Cortex of kidney (tissue), 1 donor: ENCODE results near the gene SEPTIN6.

Experiments used
- DNase-seq: peaks from one replicate; lab custom pipeline; 2025; lab: John Stamatoyannopoulos, UW

The SEPTIN6 gene

DNA sequence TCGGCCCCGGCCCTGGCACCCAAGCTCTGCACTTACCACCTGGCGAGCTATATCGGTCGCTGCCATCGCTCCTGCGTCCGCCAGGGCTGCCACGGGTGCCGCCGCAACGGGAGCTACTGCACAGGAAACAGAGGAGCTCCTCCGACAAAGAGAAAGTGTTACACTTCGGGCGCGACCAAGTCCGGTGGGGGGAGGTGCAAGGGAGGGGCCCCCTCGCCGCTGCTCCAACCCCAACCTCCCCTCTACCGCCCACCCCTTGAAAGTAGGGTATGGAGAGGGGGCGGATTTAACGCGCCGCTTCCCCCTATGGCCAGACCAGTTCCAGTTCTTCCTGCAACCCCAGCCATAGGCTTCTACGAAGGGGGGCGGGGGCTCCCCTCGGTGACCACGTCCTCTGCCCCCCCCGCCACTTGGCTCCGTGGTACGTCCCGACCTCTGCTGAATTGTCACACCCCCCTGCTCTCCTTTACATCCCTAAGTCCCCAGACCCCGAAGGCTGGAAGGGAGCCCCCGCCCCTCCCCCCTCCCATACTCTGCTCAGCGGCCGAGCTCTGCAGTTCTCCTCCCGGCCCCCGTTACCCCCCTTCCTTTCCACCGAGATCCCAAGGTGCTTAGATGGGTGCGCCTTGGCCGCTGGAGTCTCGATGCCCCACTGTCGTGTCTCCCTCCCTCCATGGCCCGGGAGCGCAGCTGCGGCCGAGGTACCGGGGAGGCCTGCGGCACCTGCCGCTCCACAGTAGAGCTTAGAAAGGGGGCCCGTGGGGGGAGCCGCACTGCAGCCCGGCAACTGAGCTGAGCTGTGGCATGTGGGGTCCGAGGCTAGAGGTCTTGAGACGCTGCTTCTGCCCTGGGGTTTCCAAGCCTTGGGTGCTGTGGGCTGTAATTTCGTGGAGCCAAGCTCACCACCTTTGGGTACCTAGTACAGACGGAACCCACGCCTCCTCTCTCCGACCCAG lies at the start of gene SEPTIN6:
Gene SEPTIN6, minus strand, starts transcription at position 129 of the 956 bp plus-strand sequence. Its CDS starts 63 bp downstream, at position 66.
- DNase-seq = no peak

DNA sequence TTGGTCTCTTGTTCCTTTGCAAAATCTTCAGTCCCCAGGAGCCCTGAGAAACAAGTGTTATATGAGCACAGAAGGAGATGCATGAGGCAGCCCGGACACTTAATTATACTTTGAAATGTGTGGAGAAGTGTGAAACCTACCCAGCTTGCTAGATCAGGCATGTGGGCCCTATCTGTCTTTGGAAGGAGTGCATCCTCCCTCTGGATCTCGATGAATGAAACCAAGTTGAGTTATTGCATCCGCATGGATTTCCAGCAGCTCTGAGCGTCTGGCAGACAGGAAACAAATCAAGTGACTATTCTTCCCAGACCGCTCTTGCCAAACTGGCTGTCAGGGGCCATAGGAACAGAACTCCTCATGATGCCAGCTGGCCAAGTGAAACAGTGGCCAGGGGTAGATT lies 45.8 kb upstream of the SEPTIN6 start:
- DNase-seq = no peak

DNA sequence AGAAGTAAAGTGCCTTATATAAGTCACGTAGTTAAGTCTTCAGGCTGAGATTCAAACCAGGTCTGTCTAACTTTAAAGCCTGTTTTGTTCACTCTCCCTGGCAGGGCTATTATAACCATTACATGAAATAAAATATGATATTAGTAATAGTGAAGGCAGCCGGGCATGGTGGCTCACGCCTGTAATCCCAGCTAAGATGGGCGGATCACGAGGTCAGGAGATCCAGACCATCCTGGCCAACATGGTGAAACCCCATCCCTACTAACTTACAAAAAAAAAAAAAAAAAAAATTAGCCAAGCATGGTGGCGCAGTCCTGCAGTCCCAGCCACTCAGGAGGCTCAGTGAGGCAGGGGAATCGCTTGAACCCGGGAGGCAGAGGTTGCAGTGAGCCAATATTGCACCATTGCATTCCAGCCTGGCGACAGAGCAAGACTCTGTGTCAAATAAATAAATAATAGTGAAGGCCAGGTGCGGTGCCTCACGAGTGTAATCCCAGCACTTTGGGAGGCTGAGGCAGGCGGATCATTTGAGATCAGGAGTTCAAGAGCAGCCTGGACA lies 43.3 kb upstream of the SEPTIN6 start:
- no peak for DNase-seq

DNA sequence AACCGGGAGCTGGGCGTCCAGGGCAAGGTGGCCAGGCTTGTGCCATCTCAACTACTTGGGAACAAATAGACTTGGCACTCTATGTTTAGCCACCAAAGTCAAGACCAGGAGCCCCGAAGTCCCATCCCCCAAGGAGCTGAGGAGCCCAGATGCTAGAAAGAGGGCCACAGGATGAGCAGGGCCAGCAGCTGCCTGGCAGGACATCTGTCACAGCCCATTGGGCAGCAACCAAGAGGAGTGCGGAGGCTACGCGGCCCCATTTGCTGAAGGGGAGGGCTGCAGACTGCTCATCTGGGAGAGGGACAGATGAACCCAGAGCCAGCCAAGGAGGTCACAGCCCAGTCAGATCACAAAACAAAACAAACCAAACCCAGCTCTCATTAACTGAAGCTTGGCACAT lies 42.5 kb upstream of the SEPTIN6 start:
- DNase-seq = no peak

DNA sequence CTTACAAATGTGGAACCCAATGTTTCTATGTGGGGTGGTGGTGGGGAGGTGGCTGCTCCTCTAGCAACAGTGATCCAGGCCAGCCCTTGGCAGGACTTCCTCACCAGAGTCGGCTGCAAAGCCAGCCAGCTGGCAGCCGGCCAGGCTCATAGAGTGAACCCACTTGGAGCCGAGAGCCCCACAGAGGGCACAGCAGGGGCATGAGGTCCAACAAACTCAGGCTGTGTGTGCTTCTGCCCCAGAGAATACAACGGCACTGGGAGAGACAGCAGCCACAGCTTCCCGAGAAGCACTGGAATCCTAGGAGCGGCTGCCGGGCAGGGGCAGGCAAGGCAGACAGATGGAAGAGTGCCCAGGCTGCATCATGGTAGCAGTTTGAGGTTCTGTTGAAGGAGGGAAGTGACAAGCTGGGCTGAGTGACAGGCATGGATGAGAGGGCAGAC lies 42.0 kb upstream of the SEPTIN6 start:
- no peak for DNase-seq

DNA sequence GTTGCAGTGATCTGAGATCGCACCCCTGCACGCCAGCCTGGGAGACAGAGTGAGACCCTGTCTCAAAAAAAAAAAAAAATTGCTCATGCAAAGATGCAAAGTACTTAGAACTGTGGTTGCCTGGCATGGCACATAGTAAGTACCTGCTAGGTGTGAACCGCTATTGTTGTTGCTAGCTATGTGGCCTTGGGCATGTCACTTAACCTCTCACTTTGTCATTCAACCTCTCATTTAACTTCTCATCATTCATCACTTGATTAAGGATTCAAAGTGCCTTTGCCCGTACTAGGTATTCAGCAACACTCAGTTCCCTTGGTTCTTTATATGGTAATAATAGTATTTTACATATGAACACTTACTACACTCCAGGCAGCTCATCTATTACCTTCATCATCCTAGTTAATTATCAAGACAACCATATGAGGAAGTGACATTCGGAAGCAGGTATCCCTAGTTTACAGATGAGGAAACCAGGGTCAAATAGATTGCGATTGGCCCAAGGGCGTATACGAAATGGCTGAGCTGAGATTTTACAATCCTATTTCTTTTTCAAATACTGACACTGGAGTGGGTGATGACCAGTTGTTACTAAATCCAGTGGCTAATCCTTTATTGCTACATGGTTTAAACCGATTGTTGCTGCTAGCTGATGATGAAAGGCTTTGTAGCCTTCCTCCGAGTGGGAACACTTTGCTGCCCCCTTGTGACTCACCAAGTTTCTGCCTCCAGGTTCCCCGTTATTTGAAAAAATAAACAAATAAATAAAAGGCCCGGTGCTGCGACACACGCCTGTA lies 36.6 kb upstream of the SEPTIN6 start:
- no peak for DNase-seq

DNA sequence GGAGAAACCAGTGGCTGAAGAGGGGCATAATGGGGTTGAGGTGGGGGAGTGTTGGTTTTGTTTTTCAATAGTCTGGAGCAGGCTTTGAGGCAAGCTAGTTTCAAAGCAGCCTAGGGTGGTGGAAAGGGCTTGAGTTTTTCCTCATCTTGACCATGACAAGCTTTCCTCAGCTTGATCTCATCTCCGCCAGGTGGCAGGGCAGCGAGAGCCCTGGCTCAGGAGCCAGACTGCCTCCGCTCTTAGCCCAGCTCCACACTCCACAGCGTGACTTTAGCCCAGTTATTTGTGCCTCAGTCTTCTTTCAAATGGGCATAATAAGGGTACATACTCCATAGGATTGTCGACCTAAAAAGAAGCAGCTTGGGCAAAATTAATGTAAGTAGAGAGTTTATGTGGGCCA lies 35.5 kb upstream of the SEPTIN6 start:
- DNase-seq = no peak

DNA sequence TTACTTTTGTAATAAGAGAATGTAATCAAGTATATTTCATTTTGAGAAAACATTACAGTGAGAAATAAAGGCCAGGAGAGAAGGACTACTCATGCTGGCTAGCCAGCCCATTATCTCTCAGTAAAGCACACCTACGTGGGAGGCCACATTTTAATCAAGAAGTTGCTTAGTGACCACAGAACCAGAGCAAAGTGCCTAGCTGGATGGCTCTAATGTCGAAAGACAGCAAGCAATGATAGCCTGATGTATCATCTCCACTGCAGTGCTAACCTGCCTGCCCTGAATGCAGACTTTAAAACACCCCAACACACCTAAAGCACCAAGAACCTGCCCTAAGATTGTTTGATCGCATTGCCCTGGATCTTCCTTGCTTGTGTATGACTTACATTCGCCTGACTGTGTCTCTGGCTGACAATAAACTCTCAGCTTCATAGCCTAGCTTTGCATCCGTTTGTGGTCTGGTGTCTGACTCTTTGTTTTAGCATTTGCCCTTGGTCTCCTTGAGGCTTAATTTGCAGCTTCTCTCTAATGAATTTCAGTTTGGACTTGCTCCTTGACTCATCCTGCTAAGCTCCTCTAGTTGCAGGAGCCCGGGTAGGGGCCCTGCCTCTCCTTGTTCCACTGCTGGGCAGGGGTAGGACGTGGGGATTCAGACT lies 34.1 kb upstream of the SEPTIN6 start:
- DNase-seq = no peak

DNA sequence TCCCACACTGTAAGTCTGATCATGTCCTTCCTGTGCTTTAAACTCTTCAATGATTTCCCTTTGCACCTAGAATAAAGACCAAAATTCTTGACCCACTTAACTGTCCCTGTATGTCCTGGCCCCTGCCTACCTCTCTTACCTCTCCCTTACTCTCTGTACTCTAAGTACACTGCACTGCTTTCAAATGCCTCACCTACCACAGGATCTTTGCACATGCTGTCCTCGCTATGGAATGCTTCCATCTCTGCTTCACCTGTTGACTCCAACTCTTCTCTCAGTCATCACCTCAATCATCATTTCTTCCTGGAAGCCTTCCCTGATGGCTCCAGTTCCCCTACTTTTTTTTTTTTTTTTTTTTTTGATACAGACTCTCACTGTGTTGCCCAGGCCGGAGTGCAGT lies 29.0 kb upstream of the SEPTIN6 start:
- DNase-seq = no peak

DNA sequence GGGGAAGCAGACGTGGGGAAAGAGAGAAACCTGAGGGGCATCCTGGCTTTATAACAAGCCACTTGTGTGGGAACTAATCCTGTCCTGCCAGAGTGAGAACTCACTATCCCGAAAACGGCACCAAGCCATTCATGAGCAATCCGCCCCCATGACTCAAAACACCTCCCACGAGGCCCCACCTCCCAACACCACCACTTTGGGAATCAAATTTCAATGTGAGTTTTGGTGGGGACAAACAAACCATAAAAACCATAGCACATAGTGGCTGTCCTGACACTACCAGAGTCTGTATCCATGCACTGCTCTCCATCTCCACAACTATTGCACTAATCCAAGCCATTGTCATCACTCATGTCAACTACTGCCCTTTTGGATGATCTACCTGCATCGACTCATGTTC lies 28.5 kb upstream of the SEPTIN6 start:
- no peak for DNase-seq

DNA sequence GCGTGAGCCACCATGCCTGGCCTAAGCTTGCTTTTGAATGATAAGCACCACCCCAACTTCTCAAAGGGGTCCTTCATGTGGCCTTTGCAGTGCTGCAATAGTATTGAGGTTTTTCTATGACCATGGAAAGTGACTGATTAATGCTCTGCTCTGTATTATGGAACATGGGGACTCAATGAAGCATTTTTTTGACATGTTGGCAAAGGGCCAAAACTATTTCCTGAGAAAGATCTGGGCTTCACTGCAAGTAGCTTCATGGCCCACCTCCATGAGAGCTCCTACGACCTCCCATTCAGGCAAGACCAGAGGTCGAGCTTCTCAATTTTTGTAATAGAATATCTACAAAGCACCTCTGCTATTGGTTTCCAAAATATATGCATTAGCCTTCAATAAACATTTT lies 16.7 kb upstream of the SEPTIN6 start:
- DNase-seq = no peak

DNA sequence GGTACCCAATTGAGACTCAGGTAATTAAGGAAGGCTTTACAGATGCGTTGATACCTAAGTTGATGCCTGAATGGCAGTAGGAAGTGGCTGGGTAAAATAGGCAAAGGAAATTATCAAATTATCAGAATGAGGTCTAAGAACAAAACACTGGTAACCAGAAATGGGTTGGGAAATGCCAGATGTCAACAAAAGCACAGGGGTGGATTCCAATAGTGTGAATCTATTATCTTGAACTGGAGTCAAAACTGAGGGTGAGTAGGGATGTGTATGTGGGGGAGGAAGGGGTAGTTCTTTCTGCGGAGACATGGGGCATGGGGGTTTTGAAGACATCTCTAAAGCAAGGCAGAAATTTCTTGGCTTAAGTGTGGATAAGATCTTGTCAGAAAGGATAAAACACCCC lies 16.0 kb upstream of the SEPTIN6 start:
- no peak for DNase-seq

DNA sequence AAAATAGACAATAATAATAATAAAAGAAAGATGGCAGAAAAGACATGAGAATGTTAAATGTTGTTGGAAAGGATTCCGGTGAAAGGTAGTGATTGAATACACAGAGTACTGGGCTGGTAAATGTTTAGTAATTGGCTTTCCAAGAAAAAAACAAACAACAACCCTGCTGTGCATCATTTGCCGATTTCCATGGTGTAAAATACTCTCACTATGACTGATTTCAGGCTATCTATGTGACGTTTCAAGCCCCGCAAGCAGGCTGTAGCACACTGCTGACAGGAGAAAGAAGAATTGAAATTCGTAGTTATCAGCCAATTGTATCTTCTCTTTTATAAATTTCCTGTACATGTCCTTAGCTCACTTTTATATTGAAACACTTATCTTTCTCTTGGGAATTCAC lies 13.6 kb upstream of the SEPTIN6 start:
- no peak for DNase-seq

DNA sequence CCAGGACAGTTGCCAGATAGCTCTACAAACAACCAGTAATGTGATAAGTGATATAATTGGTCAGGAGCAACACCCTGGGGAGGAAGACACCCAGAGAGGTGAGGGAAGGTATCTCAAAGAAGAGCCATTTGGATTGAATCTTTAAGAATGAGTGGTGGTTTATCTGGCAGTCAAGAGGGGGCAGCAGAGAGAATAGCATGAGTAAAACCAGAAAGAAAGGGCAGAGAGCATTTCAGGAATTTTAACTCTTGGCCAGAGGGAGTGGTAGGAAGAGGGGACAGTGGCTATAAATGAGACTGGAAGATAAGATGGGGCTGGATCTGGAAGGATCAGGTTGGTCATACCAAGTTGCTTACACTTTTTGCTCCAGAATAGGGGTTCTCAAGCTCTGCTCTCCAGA lies 5.9 kb upstream of the SEPTIN6 start:
- no peak for DNase-seq

DNA sequence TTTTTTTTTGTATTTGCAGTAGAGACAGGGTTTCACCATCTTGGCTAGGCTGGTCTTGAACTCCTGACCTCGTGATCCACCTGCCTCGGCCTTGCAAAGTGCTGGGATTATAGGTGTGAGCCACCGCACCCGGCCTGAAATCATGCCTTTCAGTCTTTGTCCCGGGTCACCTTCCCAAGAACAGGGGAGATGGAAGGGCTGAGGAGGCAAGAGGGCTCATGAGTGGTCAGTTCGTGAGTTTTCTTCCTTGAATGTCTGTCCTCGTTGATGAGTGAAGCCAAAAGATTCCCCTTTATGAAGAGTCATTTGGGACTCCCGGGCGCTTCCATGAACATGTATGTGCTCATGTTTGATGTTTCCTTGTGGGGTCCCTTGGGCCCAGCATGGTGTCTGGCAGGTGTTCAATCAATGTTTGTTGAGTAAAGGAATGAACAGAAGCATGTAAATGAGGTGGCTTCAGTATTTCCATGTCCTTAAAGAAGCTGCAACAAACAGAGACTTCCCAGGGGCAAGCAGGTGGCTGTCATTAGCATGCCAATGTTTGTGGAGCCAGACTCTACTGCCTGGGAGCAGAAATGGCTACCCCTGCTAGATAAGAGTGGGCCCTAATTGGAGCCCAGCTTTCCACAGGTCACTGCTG lies 3.4 kb upstream of the SEPTIN6 start:
- no peak for DNase-seq

DNA sequence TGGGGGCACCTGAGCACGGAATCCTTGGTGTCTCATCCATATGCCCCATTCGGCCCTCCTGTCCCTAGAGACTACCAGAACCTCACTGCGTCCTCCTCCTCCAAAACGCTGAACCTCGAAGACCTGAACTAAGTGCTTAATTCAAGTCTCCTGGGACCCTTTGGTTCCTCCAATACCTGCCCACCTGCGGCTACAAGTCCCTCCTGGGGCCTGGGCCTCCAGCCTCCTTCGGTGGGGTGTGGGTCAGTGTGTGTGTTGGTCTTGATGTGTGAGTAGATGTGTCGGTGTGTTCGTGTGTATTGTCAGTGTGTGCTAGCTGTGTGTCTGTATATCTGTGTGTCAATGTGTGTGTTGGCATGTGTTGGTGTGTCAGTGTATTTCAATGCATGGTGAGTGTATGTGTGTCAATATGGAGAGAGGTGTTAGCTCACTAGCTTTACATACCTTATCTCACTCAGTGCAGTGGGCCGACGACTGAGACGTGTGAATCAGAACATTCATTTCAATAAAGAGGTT lies 2.6 kb upstream of the SEPTIN6 start:
- no peak for DNase-seq

DNA sequence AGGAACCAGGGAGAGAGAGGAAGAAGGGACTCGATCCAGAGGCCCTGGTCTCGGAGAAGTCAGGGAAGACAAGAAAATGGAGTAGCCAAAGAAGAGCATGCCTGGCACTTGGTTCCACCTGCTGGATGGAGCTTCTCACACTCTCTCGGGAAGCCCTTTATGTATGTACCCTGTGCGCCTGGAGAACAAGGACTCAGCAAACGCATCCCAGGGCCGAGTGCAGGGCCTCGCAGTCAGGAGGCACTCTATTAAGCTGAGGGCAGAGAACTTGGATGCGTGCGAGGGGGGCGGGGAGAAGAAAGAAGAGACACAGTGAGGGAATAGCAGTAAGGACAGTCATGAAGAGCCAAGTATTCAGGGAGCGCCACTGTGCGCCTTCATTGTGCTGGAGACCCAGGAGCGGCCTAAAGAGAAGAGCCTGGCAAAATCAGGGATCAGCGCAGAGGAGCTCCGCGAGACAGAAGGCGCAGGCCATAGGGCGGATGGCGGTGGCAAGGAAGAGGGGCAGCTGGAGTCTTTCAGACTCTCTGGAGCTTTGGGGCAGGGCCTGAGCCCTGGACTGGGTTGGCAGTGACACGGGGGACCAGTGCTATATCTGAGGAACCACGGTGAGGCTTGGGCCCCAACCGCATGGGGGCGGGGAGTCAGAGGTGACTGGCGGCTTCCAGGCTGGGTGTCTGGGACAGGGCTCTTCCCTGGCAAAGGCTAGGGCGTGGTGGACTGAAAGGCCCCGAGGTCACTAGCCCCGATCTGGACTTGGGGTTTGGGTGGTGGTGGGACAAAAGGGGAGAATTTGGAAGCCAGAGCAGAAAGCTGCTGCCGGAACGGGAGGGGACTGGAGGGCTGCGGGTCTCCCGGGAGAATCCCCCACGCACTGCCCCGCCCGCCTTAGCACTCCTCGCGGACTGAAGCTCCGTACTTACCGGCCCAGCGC lies 1.9 kb upstream of the SEPTIN6 start:
- DNase-seq = no peak

DNA sequence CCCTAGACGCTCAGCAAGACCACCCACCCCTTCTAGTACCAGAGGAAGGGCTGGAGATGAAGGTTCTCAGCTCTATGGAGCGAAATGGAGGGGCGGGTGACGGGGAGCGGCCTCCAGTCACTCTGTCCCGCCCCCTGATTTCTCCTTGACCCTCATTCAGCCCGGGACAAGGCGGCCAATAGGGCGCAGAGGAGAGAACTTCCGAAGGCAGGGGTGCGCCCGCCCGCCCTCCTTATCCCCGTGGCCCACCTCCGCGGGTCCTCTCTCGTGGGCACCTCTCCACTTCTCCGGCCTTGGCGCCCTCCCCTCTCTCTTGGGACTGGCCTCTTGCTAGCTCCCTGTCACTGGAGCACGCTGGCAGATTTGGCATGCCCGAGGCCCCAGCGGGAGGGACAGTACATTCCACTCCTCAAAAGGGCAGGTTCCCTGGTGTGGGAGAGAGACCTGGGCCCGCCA lies 1.1 kb upstream of the SEPTIN6 start:
- no peak for DNase-seq

DNA sequence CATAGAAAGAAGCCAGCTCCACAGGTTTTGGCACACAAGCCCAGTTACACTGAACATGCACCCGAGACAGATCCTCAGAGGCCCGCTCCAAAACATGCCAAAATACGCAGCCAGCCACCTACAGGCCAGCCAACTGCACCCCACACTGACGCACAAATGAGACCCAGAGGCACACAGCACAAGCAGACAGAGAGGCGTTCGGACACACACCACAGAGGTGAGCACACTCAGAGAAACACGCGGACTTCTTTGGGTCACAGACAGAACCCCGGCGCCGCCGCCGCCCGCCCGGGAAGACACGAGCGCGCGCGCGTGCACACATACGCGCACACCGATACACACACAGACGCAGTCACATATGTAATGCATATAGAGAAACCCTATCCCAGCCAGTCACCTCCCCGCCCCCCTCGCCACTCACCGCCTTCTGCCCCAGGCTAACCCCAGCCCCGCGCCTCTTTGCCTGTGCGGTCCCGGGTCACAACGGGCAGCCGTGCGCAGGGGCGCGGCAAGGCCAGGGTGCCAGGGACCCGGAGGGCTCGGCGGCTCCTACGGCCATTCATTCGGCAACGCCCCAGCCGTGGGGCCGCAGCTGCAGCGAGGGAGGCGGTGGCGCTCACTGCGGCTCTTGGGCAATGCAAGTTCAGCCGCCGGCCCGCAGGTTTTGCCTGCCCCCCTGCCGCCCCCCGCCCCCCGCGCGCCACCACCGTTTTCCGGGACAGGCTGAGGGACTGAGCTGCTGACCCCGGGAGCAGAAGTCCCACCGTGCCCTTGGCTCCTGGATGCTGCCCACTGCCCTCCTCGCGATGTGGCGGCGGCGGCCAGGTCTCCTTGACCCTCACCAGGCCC lies 553 bp downstream of the SEPTIN6 start:
- DNase-seq = no peak
